Progenitor cell of endocrine pancreas (in vitro differentiated cells): ENCODE measurements around the gene TNPO3. TPM values are rescaled to one million over a fixed set of nuclear protein-coding genes. Genes with fewer than 3 reads are reported as not detected.

Source experiments
- DNase-seq: peaks from one replicate; pipeline ENCODE4 v3.0.0; 2021; ENCODE audit warnings: low spot score; ENCODE audit not compliant: unreplicated experiment
- H3K27ac Mint-ChIP-seq: 2 replicates; pipeline ENCODE4 v1.8.0; 2021; ENCODE audit warnings: mild to moderate bottlenecking, moderate library complexity, mixed read lengths
- H3K27me3 Mint-ChIP-seq: 2 replicates; pipeline ENCODE4 v1.8.0; 2021; ENCODE audit warnings: mixed read lengths
- H3K36me3 Mint-ChIP-seq: 2 replicates; pipeline ENCODE4 v1.8.0; 2022; ENCODE audit warnings: mixed read lengths; ENCODE audit not compliant: insufficient read depth
- H3K4me1 Mint-ChIP-seq: 2 replicates; pipeline ENCODE4 v1.8.0; 2021; ENCODE audit warnings: low read depth, mixed read lengths
- H3K4me3 Mint-ChIP-seq: 2 replicates; pipeline ENCODE4 v1.8.0; 2021; ENCODE audit warnings: low read depth, mild to moderate bottlenecking, moderate library complexity, mixed read lengths
- H3K9me3 Mint-ChIP-seq: 2 replicates; pipeline ENCODE4 v1.8.0; 2021; ENCODE audit warnings: low read depth, mixed read lengths
- total RNA-seq: library from RNA; stranded (reverse); gene quantifications from 2 replicates; pipeline ENCODE4 v1.2.1, GENCODE V29; 2021
- TF ChIP-seq, protein P1 (sequence below): fragments of 200-600 bp; sonication (generic); IDR thresholded peaks from one replicate; pipeline ENCODE4 v1.5.0; 2021; ENCODE audit warnings: antibody characterized with exemption, mild to moderate bottlenecking; ENCODE audit not compliant: unreplicated experiment

The TNPO3 gene
- total RNA-seq, 1 donor from 2014 or later, result 44.8 TPM

DNA sequence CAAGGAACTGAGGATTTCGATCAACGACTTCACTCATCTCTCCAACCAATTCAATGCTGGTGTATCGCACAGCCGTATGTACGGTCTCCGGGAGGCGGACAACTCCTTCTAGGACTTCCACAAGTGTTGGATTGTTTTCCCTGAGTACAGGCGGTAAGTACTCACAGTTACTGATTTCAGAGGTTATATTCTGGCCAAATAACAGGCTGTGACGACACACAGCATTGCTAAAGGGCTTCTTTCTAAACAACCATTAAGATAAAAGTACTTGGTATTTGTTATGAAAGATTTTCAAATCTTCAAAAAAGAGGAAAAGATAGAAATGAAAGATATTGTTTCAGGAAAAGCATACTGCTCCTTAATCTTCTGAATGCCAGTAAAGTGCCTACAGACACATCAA lies 65.0 kb downstream of the TNPO3 start:
- no peaks in the 10 kb centered on the region for H3K9me3 Mint-ChIP-seq

DNA sequence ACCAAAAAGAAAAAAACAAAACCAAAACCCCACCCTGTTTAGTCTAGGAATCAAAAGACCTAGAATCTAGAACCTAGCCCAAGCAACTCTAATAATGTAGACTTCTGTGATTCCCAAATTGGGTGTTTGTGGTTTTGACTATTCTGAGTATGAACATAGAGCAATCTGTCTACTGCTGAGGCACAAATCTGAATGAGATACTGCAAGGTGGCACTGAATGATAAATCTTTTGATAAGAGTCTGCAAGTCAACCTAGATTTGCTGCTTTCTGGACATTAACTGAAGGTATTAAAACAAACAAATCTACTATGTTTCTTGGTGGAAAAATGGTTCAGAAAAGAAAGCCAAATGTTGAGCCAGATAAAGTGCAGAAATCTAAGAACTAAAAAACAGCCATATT lies 66.5 kb downstream of the TNPO3 start:
- Mint-ChIP-seq H3K27me3 (no peaks in the 10 kb centered on the region), H3K27ac (no peak overlapping the region), H3K4me1 (no peaks in the 10 kb centered on the region), H3K4me3 (no peak overlapping the region), H3K9me3 (no peaks in the 10 kb centered on the region), H3K36me3 (peaks cover 18% of the 10 kb centered on the region)
- TF ChIP-seq, protein P1, sequence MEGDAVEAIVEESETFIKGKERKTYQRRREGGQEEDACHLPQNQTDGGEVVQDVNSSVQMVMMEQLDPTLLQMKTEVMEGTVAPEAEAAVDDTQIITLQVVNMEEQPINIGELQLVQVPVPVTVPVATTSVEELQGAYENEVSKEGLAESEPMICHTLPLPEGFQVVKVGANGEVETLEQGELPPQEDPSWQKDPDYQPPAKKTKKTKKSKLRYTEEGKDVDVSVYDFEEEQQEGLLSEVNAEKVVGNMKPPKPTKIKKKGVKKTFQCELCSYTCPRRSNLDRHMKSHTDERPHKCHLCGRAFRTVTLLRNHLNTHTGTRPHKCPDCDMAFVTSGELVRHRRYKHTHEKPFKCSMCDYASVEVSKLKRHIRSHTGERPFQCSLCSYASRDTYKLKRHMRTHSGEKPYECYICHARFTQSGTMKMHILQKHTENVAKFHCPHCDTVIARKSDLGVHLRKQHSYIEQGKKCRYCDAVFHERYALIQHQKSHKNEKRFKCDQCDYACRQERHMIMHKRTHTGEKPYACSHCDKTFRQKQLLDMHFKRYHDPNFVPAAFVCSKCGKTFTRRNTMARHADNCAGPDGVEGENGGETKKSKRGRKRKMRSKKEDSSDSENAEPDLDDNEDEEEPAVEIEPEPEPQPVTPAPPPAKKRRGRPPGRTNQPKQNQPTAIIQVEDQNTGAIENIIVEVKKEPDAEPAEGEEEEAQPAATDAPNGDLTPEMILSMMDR, result no peak
- DNase-seq, result no peak

More for the DNA sequence above, 65.0 kb downstream of the TNPO3 start:
- no peak overlapping the region for H3K27ac Mint-ChIP-seq
- TF ChIP-seq, protein P1, result no peak
- H3K4me3 Mint-ChIP-seq, result no peak overlapping the region
- peaks cover 14% of the 10 kb centered on the region for H3K36me3 Mint-ChIP-seq
- no peaks in the 10 kb centered on the region for H3K4me1 Mint-ChIP-seq
- no peaks in the 10 kb centered on the region for H3K27me3 Mint-ChIP-seq
- no peak for DNase-seq

- H3K4me1 Mint-ChIP-seq, result no peaks in the 10 kb centered on the region
- H3K36me3 Mint-ChIP-seq, result peaks cover 25% of the 10 kb centered on the region
- TF ChIP-seq, protein P1, result no peak
- no peak overlapping the region for H3K27ac Mint-ChIP-seq
- DNase-seq, result no peak
- H3K9me3 Mint-ChIP-seq, result no peaks in the 10 kb centered on the region
- no peak overlapping the region for H3K4me3 Mint-ChIP-seq
- H3K27me3 Mint-ChIP-seq, result no peaks in the 10 kb centered on the region
These were observed 68.3 kb downstream of the TNPO3 start for GRCh38 chr7:128986609-128987008.

DNA sequence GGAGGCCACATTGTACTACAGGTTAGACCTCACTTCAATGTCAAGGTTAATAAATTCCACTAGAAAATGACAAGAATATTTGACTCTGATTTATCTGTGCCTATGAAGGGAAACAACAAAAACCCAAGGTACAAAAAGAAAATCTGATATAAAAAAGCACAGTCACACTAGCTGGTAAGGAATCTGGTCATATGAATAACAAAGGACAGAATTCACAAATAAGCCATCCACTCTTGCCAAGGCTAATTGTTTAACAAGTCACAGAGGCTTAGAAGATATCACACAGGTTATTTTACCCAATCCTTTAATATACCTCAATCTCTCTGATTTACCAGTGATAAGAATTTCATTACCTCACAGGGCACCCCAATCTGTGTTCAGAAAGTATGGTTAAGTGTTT lies 69.3 kb downstream of the TNPO3 start:
- peaks cover 30% of the 10 kb centered on the region for H3K36me3 Mint-ChIP-seq
- no peak for DNase-seq
- no peaks in the 10 kb centered on the region for H3K9me3 Mint-ChIP-seq
- TF ChIP-seq, protein P1, result no peak
- H3K27me3 Mint-ChIP-seq, result no peaks in the 10 kb centered on the region
- H3K27ac Mint-ChIP-seq, result no peak overlapping the region
- no peak overlapping the region for H3K4me3 Mint-ChIP-seq
- no peaks in the 10 kb centered on the region for H3K4me1 Mint-ChIP-seq

- Mint-ChIP-seq H3K9me3 (no peaks in the 10 kb centered on the region), H3K4me3 (no peak overlapping the region), H3K36me3 (peaks cover 30% of the 10 kb centered on the region), H3K27me3 (no peaks in the 10 kb centered on the region), H3K27ac (no peak overlapping the region), H3K4me1 (no peaks in the 10 kb centered on the region)
- DNase-seq, result no peak
- TF ChIP-seq, protein P1, result no peak
These were observed 72.8 kb downstream of the TNPO3 start for GRCh38 chr7:128982105-128982504.
